OCI-LY3 (cell line): ENCODE measurements around the gene PPFIA2.

Experiments
- CTCF ChIP-seq: fragments of 200-600, 300-600 bp; sonication (generic); IDR thresholded peaks from 2 replicates; pipeline ENCODE4 v1.5.1; 2014; ENCODE audit warnings: antibody characterized with exemption, low read length, low read depth
- EZH2phosphoT487 ChIP-seq: fragments of 200-600 bp; shearing (Covaris generic); IDR thresholded peaks from 2 replicates; pipeline ENCODE4 v1.6.1; 2018; ENCODE audit warnings: antibody characterized with exemption, mixed run types, low read depth

GRCh38 chr12:81252228-81252627 is 506.9 kb downstream of the PPFIA2 start:
- TF ChIP-seq CTCF (no peak), EZH2phosphoT487 (no peak)
